ENCODE measurements around the gene GID4. TPM values are rescaled to one million over a fixed set of nuclear protein-coding genes. Genes with fewer than 3 reads are reported as not detected.
A peak's percentile ranks its signal among the peaks of the same experiment; 100 is the strongest.

The GID4 gene
- total and polyA plus RNA-seq, 9 of the 15 experiments (the other 6 are each of a cell fraction or from before 2014, with no cell fraction given): 1.2 to 6.4 (median 3.7) TPM

GRCh38 chr17:18028114-18028951 lies 10.9 kb upstream of the GID4 start (continued):
- TF ChIP-seq POU5F1 (IDR thresholded peaks at IDR 0.05; ENCODE audit: borderline replicate concordance, low read depth, low read length, partially characterized antibody) (no peak), NEUROD1 (IDR thresholded peaks at IDR 0.05; ENCODE audit: borderline replicate concordance, low read depth, low read length, partially characterized antibody) (no peak)

GRCh38 chr17:18028952-18029540 lies 10.2 kb upstream of the GID4 start:
- H4K20me1 ChIP-seq (replicated peaks; ENCODE audit: control insufficient read depth, insufficient read depth, low read length): no peaks in the 10 kb centered on the region; the same call in 1 of the 2 replicates
- no peak for DNase-seq (ENCODE audit: extremely low read depth in 1 of 4, low spot score in 3 of 4)
- ChIA-PET CTCF (ENCODE audit: low intra/inter-chr PET ratio) (no interaction called here), POLR2A (interaction anchor here (0.8 to 1.0 kb wide), 2 partner anchors 11 to 88 kb away, joined by 3 to 5 read pairs; no protein-coding TSS in a partner anchor)
- BruUV-seq (replicated peaks): no TSS peak
- in situ Hi-C loops (cut with MboI): loop anchor here (5.0 kb wide), 1 partner anchor 147 kb away; no protein-coding TSS in a partner anchor
- H3K36me3 ChIP-seq (ENCODE audit: control insufficient read depth, insufficient read depth, low read length): peaks cover 22% of the 10 kb centered on the region; the same call in 2 of the 3 replicates
- H3K4me1 ChIP-seq (replicated peaks in 1 of 2; ENCODE audit: control insufficient read depth in 2 of 2, insufficient read depth in 2 of 2, low read length in 2 of 2): peaks cover 0 to 15% of the 10 kb centered on the region in 2 experiments; a peak in 3 of 5 replicates
- intact Hi-C loops (cut with micrococcal nuclease): no loop called here
- H3K79me2 ChIP-seq (ENCODE audit: control insufficient read depth, insufficient read depth, low read length): peaks cover 14% of the 10 kb centered on the region
- H2AFZ ChIP-seq (ENCODE audit: low read depth, low read length): no peak overlapping the region
- H3K9me1 ChIP-seq (ENCODE audit: control insufficient read depth, insufficient read depth, low read length): peaks cover 3% of the 10 kb centered on the region
- no peaks in the 10 kb centered on the region for H3K9me3 ChIP-seq (replicated peaks; ENCODE audit: control insufficient read depth, insufficient read depth, low read depth, low read length)
- ATAC-seq: no peak
- H3K27me3 ChIP-seq (ENCODE audit: control insufficient read depth in 2 of 2, insufficient read depth in 2 of 2, low read length in 2 of 2): no peaks in the 10 kb centered on the region
- peak overlapping the region in 1 of 2 experiments; percentile 36; a peak in 1 of 4 replicates for H3K9ac ChIP-seq (ENCODE audit: insufficient read depth in 1 of 2, low read depth in 2 of 2, low read length in 2 of 2)
- H3K27ac ChIP-seq (ENCODE audit: extremely low read depth, low read depth, low read length): no peak overlapping the region
- no peak overlapping the region for H3K4me2 ChIP-seq (ENCODE audit: insufficient read depth, low read length)
- TF ChIP-seq XRCC3 (IDR thresholded peaks at IDR 0.05) (no peak), HBP1 (CRISPR knock-in tag; IDR thresholded peaks at IDR 0.05) (no peak), CREB1 (IDR thresholded peaks at IDR 0.05) (no peak), CREB1 (CRISPR knock-in tag; IDR thresholded peaks at IDR 0.05) (no peak), CBX1 (IDR thresholded peaks at IDR 0.05; ENCODE audit: low read depth) (no peak)
- WGBS (ENCODE audit: insufficient coverage, low coverage, missing lambda C conversion rate): 81% methylated on average over 8 of the region's 8 CpGs
- H3K4me3 ChIP-seq: no peak overlapping the region
- FAIRE-seq: no peak
